ENCODE data around the gene KNDC1. TPM values are rescaled to one million over a fixed set of nuclear protein-coding genes. Genes with fewer than 3 reads are reported as not detected.

The KNDC1 gene
- total and polyA plus RNA-seq, 2 donors (not counting 3 experiments of a cell fraction or from before 2014, with no cell fraction given): not detected

DNA sequence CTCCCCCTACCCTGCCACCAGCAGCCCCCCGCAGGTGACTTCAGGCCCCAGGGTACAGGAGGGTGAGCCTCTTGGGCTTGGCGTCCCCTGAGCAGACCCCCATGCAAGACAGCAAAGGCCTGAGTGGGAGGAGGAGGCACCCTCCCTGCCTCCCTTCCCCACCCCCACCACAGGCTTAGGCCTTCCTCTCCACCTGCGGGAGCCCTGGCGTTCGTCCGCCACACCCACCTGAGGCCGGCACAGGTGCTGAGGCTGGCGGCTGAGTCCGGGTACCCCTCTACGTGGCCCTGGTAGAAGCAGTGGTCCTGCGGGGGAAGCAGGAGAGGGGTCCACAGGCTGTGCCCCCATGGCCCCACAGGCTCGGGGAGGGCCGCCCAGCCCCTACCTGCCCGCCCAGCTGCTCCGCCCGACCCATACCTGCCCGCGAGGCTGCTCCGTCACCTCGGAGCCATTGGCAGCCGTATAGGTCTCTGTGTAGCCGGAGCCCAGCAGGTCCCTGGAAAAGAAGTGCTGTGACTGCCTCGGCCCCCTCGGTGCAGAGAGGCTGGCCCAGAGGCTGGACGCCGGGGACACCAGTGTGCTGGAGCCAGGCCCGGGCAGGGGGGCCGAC is 113.6 kb downstream of the KNDC1 start:
- TF ChIP-seq JUN (IDR thresholded peaks at IDR 0.05; ENCODE audit: borderline replicate concordance, insufficient read depth, insufficient read length, low read depth): no peak
- TF ChIP-seq POLR2A (IDR thresholded peaks at IDR 0.05; ENCODE audit: low read depth, low read length): no peak
- no peak for TF ChIP-seq EZH2 (IDR thresholded peaks at IDR 0.05; ENCODE audit: borderline replicate concordance, low read depth, low read length, severe bottlenecking)
- TF ChIP-seq MAX (IDR thresholded peaks at IDR 0.05; ENCODE audit: insufficient read depth, insufficient read length): no peak
- no peak for TF ChIP-seq MYC (IDR thresholded peaks at IDR 0.05; ENCODE audit: low read depth, low read length)
- no peak for TF ChIP-seq GATA2 (IDR thresholded peaks at IDR 0.05; ENCODE audit: insufficient read depth, insufficient read length, low read depth, low read length)
- TF ChIP-seq, protein P1, sequence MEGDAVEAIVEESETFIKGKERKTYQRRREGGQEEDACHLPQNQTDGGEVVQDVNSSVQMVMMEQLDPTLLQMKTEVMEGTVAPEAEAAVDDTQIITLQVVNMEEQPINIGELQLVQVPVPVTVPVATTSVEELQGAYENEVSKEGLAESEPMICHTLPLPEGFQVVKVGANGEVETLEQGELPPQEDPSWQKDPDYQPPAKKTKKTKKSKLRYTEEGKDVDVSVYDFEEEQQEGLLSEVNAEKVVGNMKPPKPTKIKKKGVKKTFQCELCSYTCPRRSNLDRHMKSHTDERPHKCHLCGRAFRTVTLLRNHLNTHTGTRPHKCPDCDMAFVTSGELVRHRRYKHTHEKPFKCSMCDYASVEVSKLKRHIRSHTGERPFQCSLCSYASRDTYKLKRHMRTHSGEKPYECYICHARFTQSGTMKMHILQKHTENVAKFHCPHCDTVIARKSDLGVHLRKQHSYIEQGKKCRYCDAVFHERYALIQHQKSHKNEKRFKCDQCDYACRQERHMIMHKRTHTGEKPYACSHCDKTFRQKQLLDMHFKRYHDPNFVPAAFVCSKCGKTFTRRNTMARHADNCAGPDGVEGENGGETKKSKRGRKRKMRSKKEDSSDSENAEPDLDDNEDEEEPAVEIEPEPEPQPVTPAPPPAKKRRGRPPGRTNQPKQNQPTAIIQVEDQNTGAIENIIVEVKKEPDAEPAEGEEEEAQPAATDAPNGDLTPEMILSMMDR (IDR thresholded peaks at IDR 0.05; ENCODE audit: extremely low read depth in 1 of 2, insufficient read depth in 1 of 2, low read depth in 1 of 2, low read length in 2 of 2): no peak
- no peak for TF ChIP-seq FOS (IDR thresholded peaks at IDR 0.05; ENCODE audit: borderline replicate concordance, insufficient read depth, low read length)
- Histone ChIP-seq H3K36me3 (ENCODE audit: control insufficient read depth in 2 of 2, extremely low read depth in 1 of 2, insufficient read depth in 2 of 2, low read length in 2 of 2) (no peaks in the 10 kb centered on the region), H4K20me1 (replicated peaks; ENCODE audit: control insufficient read depth, extremely low read depth, insufficient read depth, low read length) (no peaks in the 10 kb centered on the region), H3K27me3 (ENCODE audit: control insufficient read depth in 2 of 2, insufficient read depth in 2 of 2, low read length in 2 of 2) (peaks cover 5 to 10% of the 10 kb centered on the region in 2 experiments), H3K9ac (replicated peaks; ENCODE audit: extremely low read depth, insufficient read depth, low read length) (no peak overlapping the region), H3K4me1 (ENCODE audit: control insufficient read depth, extremely low read depth, insufficient read depth, low read length) (no peaks in the 10 kb centered on the region), H3K9me3 (replicated peaks; ENCODE audit: control insufficient read depth, insufficient read depth, low read length) (no peaks in the 10 kb centered on the region), H3K9me1 (replicated peaks; ENCODE audit: control insufficient read depth, extremely low read depth, insufficient read depth, low read length) (no peaks in the 10 kb centered on the region), H2AFZ (ENCODE audit: low read depth, low read length) (no peak overlapping the region), H3K4me2 (ENCODE audit: insufficient read depth, low read length) (no peak overlapping the region), H3K27ac (ENCODE audit: insufficient read depth, low read depth, low read length) (no peak overlapping the region), H3K79me2 (ENCODE audit: control insufficient read depth, insufficient read depth, low read length) (no peaks in the 10 kb centered on the region), H3K4me3 (replicated peaks in 1 of 3; ENCODE audit: insufficient read depth in 1 of 3, low read depth in 1 of 3, low read length in 3 of 3) (no peak overlapping the region)
- DNase-seq (ENCODE audit: low read depth, low spot score) (no peak), FAIRE-seq (no peak)
- intact Hi-C loops (cut with micrococcal nuclease): no loop called here
- BruUV-seq (replicated peaks): no TSS peak
- ChIA-PET CTCF (no interaction called here), POLR2A (no interaction called here)
- dilution Hi-C loops (cut with MboI; ENCODE audit: extremely low pct_ligation_motif_present, low sequenced_read_pairs): no loop called here
